HUES64 (cell line): ENCODE measurements around the gene INKA1.

Experiments used
- H3K27ac ChIP-seq: 2 replicates; pipeline ENCODE4 v1.7.0; 2013; ENCODE audit warnings: low read depth, low read length, inconsistent platforms
- H3K27me3 ChIP-seq: 2 replicates; pipeline ENCODE4 v1.6.1; 2013; ENCODE audit warnings: mild to moderate bottlenecking, low read length; ENCODE audit not compliant: insufficient read depth
- H3K36me3 ChIP-seq: 2 replicates; pipeline ENCODE4 v1.6.1; 2013; ENCODE audit warnings: mild to moderate bottlenecking, low read length; ENCODE audit not compliant: insufficient read depth
- H3K4me1 ChIP-seq: 2 replicates; pipeline ENCODE4 v1.6.1; 2013; ENCODE audit warnings: mild to moderate bottlenecking, low read length, moderate library complexity; ENCODE audit not compliant: insufficient read depth
- H3K4me3 ChIP-seq: 2 replicates; pipeline ENCODE4 v1.5.1; 2013; ENCODE audit warnings: mild to moderate bottlenecking, low read length, moderate library complexity
- H3K9ac ChIP-seq: 2 replicates; pipeline ENCODE4 v1.6.1; 2013; ENCODE audit warnings: mild to moderate bottlenecking, low read depth, low read length
- H3K9me3 ChIP-seq: 2 replicates; pipeline ENCODE4 v1.6.1; 2013; ENCODE audit warnings: low read depth, low read length; ENCODE audit not compliant: insufficient read depth
- WGBS: fragments of 150-250, 120-280 bp; methylation state at CpG from one replicate; pipeline ENCODE4 v1.1.7; 2013; ENCODE audit warnings: missing lambda C conversion rate; 5-methylcytosine and 5-hydroxymethylcytosine counted together

The INKA1 gene

GRCh38 chr3:49787536-49787935, 15.5 kb upstream of the INKA1 start:
- peaks cover 4% of the 10 kb centered on the region; the same call in 1 of the 2 replicates for H3K36me3 ChIP-seq
- no peak overlapping the region for H3K27ac ChIP-seq
- no peak overlapping the region for H3K9ac ChIP-seq
- no peaks in the 10 kb centered on the region for H3K27me3 ChIP-seq
- 94% methylated on average over 5 of the region's 5 CpGs for WGBS
- no peaks in the 10 kb centered on the region for H3K9me3 ChIP-seq
- peaks cover 12% of the 10 kb centered on the region; the same call in 1 of the 2 replicates for H3K4me1 ChIP-seq
- H3K4me3 ChIP-seq: no peak overlapping the region

GRCh38 chr3:49788056-49788455, 15.0 kb upstream of the INKA1 start:
- Histone ChIP-seq H3K27me3 (no peaks in the 10 kb centered on the region), H3K36me3 (peaks cover 4% of the 10 kb centered on the region; the same call in 1 of the 2 replicates), H3K4me3 (no peak overlapping the region), H3K9me3 (no peaks in the 10 kb centered on the region), H3K27ac (no peak overlapping the region), H3K9ac (no peak overlapping the region), H3K4me1 (peaks cover 12% of the 10 kb centered on the region; the same call in 1 of the 2 replicates)
- 96% methylated on average over 2 of the region's 2 CpGs for WGBS

- no peaks in the 10 kb centered on the region for H3K27me3 ChIP-seq
- H3K4me1 ChIP-seq: peaks cover 8% of the 10 kb centered on the region; the same call in 1 of the 2 replicates
- H3K9me3 ChIP-seq: no peaks in the 10 kb centered on the region
- H3K36me3 ChIP-seq: no peaks in the 10 kb centered on the region
- no peak overlapping the region for H3K27ac ChIP-seq
- WGBS: 68% methylated on average over 7 of the region's 9 CpGs
- no peak overlapping the region for H3K9ac ChIP-seq
- H3K4me3 ChIP-seq: no peak overlapping the region
Measured at GRCh38 chr3:49790626-49791411, 12.2 kb upstream of the INKA1 start.

GRCh38 chr3:49791571-49791970, 11.5 kb upstream of the INKA1 start:
- H3K27ac ChIP-seq: no peak overlapping the region
- H3K27me3 ChIP-seq: no peaks in the 10 kb centered on the region
- H3K9me3 ChIP-seq: no peaks in the 10 kb centered on the region
- H3K4me3 ChIP-seq: no peak overlapping the region
- 89% methylated on average over 4 of the region's 4 CpGs for WGBS
- H3K9ac ChIP-seq: no peak overlapping the region
- H3K4me1 ChIP-seq: peaks cover 8% of the 10 kb centered on the region; the same call in 1 of the 2 replicates
- no peaks in the 10 kb centered on the region for H3K36me3 ChIP-seq

- H3K36me3 ChIP-seq: no peaks in the 10 kb centered on the region
- H3K4me1 ChIP-seq: peaks cover 5% of the 10 kb centered on the region; the same call in 1 of the 2 replicates
- no peak overlapping the region for H3K4me3 ChIP-seq
- H3K27me3 ChIP-seq: no peaks in the 10 kb centered on the region
- no peaks in the 10 kb centered on the region for H3K9me3 ChIP-seq
- WGBS: 93% methylated on average over 10 of the region's 10 CpGs
- H3K27ac ChIP-seq: no peak overlapping the region
- no peak overlapping the region for H3K9ac ChIP-seq
Measured at GRCh38 chr3:49792371-49793150, 10.5 kb upstream of the INKA1 start.

GRCh38 chr3:49793486-49794085, 9.5 kb upstream of the INKA1 start:
- no peaks in the 10 kb centered on the region for H3K27me3 ChIP-seq
- no peak overlapping the region for H3K4me3 ChIP-seq
- no peak overlapping the region for H3K9ac ChIP-seq
- WGBS: 96% methylated on average over 13 of the region's 13 CpGs
- peaks cover 5% of the 10 kb centered on the region; the same call in 1 of the 2 replicates for H3K4me1 ChIP-seq
- H3K36me3 ChIP-seq: no peaks in the 10 kb centered on the region
- H3K9me3 ChIP-seq: no peaks in the 10 kb centered on the region
- H3K27ac ChIP-seq: no peak overlapping the region

- no peak overlapping the region for H3K9ac ChIP-seq
- H3K4me3 ChIP-seq: no peak overlapping the region
- H3K27ac ChIP-seq: no peak overlapping the region
- WGBS: 88% methylated on average over 4 of the region's 4 CpGs
- H3K4me1 ChIP-seq: peaks cover 5% of the 10 kb centered on the region; the same call in 1 of the 2 replicates
- H3K9me3 ChIP-seq: no peaks in the 10 kb centered on the region
- H3K36me3 ChIP-seq: no peaks in the 10 kb centered on the region
- no peaks in the 10 kb centered on the region for H3K27me3 ChIP-seq
Measured at GRCh38 chr3:49794431-49794830, 8.6 kb upstream of the INKA1 start.

GRCh38 chr3:49794926-49795905, 7.8 kb upstream of the INKA1 start:
- no peaks in the 10 kb centered on the region for H3K9me3 ChIP-seq
- H3K27ac ChIP-seq: no peak overlapping the region
- no peak overlapping the region for H3K4me3 ChIP-seq
- H3K9ac ChIP-seq: no peak overlapping the region
- WGBS: 92% methylated on average over 24 of the region's 24 CpGs
- H3K36me3 ChIP-seq: no peaks in the 10 kb centered on the region
- H3K4me1 ChIP-seq: peaks cover 4% of the 10 kb centered on the region; the same call in 1 of the 2 replicates
- no peaks in the 10 kb centered on the region for H3K27me3 ChIP-seq

- no peak overlapping the region for H3K4me3 ChIP-seq
- H3K4me1 ChIP-seq: no peaks in the 10 kb centered on the region
- H3K9ac ChIP-seq: no peak overlapping the region
- no peaks in the 10 kb centered on the region for H3K36me3 ChIP-seq
- WGBS: 78% methylated on average over 1 of the region's 1 CpG
- H3K9me3 ChIP-seq: no peaks in the 10 kb centered on the region
- no peak overlapping the region for H3K27ac ChIP-seq
- H3K27me3 ChIP-seq: peaks cover 21% of the 10 kb centered on the region
Measured at GRCh38 chr3:49799105-49799504, 4.0 kb upstream of the INKA1 start.

GRCh38 chr3:49799761-49800160, 3.3 kb upstream of the INKA1 start, which contains the start of gene CDHR4:
Gene CDHR4, minus strand, starts transcription at chr3:49799873. Its CDS starts 61 bp downstream, at chr3:49799812.
- H3K36me3 ChIP-seq: no peaks in the 10 kb centered on the region
- H3K9ac ChIP-seq: no peak within 1 kb of the TSS
- H3K27ac ChIP-seq: no peak within 1 kb of the TSS
- H3K27me3 ChIP-seq: peaks cover 28% of the 10 kb centered on the region
- 82% methylated on average over 4 of the region's 4 CpGs for WGBS
- no peak within 1 kb of the TSS for H3K4me3 ChIP-seq
- no peaks in the 10 kb centered on the region for H3K4me1 ChIP-seq
- H3K9me3 ChIP-seq: no peaks in the 10 kb centered on the region
